A549 (cell line): Measurements from ENCODE around the gene GGCX. TPM values are rescaled to one million over a fixed set of nuclear protein-coding genes. Genes with fewer than 3 reads are reported as not detected.
A peak's percentile ranks its signal among the peaks of the same experiment; 100 is the strongest.

Experiments
- ATAC-seq, 2 experiments: fragments of 200-7000 bp in 1 of 2; fragments of >200 bp in 1 of 2; cut with Nextera tagmentation in 1 of 2; cut with Tn5 transposase in 1 of 2; 3 replicates each; pipeline versions ENCODE4 v1.8.0 to v1.9.1; 2018 to 2020; ENCODE audit warnings: mild to moderate bottlenecking in 1 of 2, moderate library complexity in 1 of 2
- CTCF ChIA-PET: fragments of 300-600 bp; sonication (Branson Sonifier 250); formaldehyde crosslinking; extraction: SDS; loops from one replicate; lab custom pipeline; 2021; ENCODE audit warnings: antibody characterized with exemption, inconsistent platforms; lab: Yijun Ruan, JAX
- POLR2A ChIA-PET: fragments of 350-600 bp; formaldehyde crosslinking; extraction: SDS; loops from one replicate; lab custom pipeline; 2021; ENCODE audit warnings: antibody characterized with exemption, inconsistent platforms; lab: Yijun Ruan, JAX
- DNase-seq, 2 experiments: peaks; one replicate each; pipeline versions ENCODE4 v3.0.0 to v3.0.0-alpha.2; 2011 to 2016; ENCODE audit warnings: low read depth in 1 of 2, low spot score in 1 of 2
- FAIRE-seq: peaks from 2 replicates; lab custom pipeline; 2011; peaks lifted over from hg19 to GRCh38; lab: Jason Lieb, UNC
- H3K27ac ChIP-seq, 2 experiments: fragments of >200 bp; sonication (Bioruptor Twin); formaldehyde crosslinking; 3 replicates each; pipeline ENCODE4 v1.5.1; 2016 to 2017
- H3K4me1 ChIP-seq: fragments of >200 bp; sonication (Bioruptor Twin); formaldehyde crosslinking; 3 replicates; pipeline ENCODE4 v1.6.1; 2016
- H3K4me2 ChIP-seq: fragments of >200 bp; sonication (Bioruptor Twin); formaldehyde crosslinking; 3 replicates; pipeline ENCODE4 v1.6.1; 2016
- H3K4me3 ChIP-seq: fragments of >200 bp; sonication (Bioruptor Twin); formaldehyde crosslinking; 3 replicates; pipeline ENCODE4 v1.5.1; 2016
- H3K9me3 ChIP-seq: fragments of >200 bp; sonication (Bioruptor Twin); formaldehyde crosslinking; 3 replicates; pipeline ENCODE4 v1.6.1; 2016
- BCL3 ChIP-seq: fragments of >200 bp; sonication (Bioruptor Twin); formaldehyde crosslinking; IDR thresholded peaks from 3 replicates; pipeline ENCODE4 v1.6.1; 2016
- BHLHE40 ChIP-seq: IDR thresholded peaks from 2 replicates; pipeline ENCODE4 v1.6.1; 2012; ENCODE audit warnings: low read depth, low read length, inconsistent platforms
- CBX2 ChIP-seq: fragments of 200-600 bp; sonication (generic); IDR thresholded peaks from 2 replicates; pipeline ENCODE4 v1.6.1; 2016; ENCODE audit warnings: low read depth, mild to moderate bottlenecking, borderline replicate concordance
- CEBPB ChIP-seq, 2 experiments: fragments of >200 bp in 1 of 2; sonication (Bioruptor Twin) in 1 of 2; formaldehyde crosslinking in 1 of 2; IDR thresholded peaks; 2 replicates each; pipeline ENCODE4 v1.6.1; 2012 to 2016
- EHMT2 ChIP-seq: fragments of 200-600 bp; sonication (generic); IDR thresholded peaks from 2 replicates; pipeline ENCODE4 v1.6.1; 2016; ENCODE audit warnings: antibody characterized with exemption, low read depth, mild to moderate bottlenecking, moderate library complexity
- ESRRA ChIP-seq: fragments of 150-350 bp; IDR thresholded peaks from 2 replicates; pipeline ENCODE4 v1.6.1; 2014; ENCODE audit warnings: mild to moderate bottlenecking, low read length, borderline replicate concordance
- HOXB5 ChIP-seq: fragments of 250-450 bp; sonication (Bioruptor Pico); IDR thresholded peaks from 2 replicates; pipeline ENCODE4 v1.5.0; 2020; ENCODE audit warnings: mild to moderate bottlenecking, moderate library complexity
- JUNB ChIP-seq: fragments of >200 bp; sonication (Bioruptor Twin); formaldehyde crosslinking; IDR thresholded peaks from 2 replicates; pipeline ENCODE4 v1.6.1; 2016
- KDM5A ChIP-seq: fragments of 200-600 bp; sonication (generic); IDR thresholded peaks from 2 replicates; pipeline ENCODE4 v1.6.1; 2016; ENCODE audit warnings: antibody characterized with exemption, mild to moderate bottlenecking
- MAFK ChIP-seq: fragments of 450-650 bp; IDR thresholded peaks from 2 replicates; pipeline ENCODE4 v1.6.1; 2014; ENCODE audit not compliant: partially characterized antibody
- MAZ ChIP-seq: fragments of 150-350 bp; IDR thresholded peaks from 2 replicates; pipeline ENCODE4 v1.6.1; 2014; ENCODE audit warnings: antibody characterized with exemption, low read depth, low read length, borderline replicate concordance
- MYC ChIP-seq: IDR thresholded peaks from 2 replicates; pipeline ENCODE4 v1.6.1; 2012; ENCODE audit warnings: mild to moderate bottlenecking, inconsistent platforms, low read length, improper control_type of control experiment, borderline replicate concordance
- NFE2L2 ChIP-seq: fragments of 150-350 bp; conservative IDR thresholded peaks from 2 replicates; pipeline ENCODE4 v1.6.1; 2014; ENCODE audit warnings: low read length
- PHF8 ChIP-seq: fragments of 200-600 bp; sonication (generic); IDR thresholded peaks from 2 replicates; pipeline ENCODE4 v1.6.1; 2016; ENCODE audit warnings: low read depth, mild to moderate bottlenecking, antibody characterized with exemption, moderate library complexity, borderline replicate concordance
- POLR2A ChIP-seq: IDR thresholded peaks from 2 replicates; pipeline ENCODE4 v1.6.1; 2012; ENCODE audit warnings: mild to moderate bottlenecking, low read length
- POLR2AphosphoS2 ChIP-seq: conservative IDR thresholded peaks from 2 replicates; pipeline ENCODE4 v1.6.1; 2012; ENCODE audit warnings: low read length, improper control_type of control experiment, inconsistent platforms
- RCOR1 ChIP-seq: fragments of 150-350 bp; IDR thresholded peaks from 2 replicates; pipeline ENCODE4 v1.6.1; 2014; ENCODE audit warnings: antibody characterized with exemption, low read length, low read depth
- RNF2 ChIP-seq: fragments of 200-600 bp; sonication (generic); IDR thresholded peaks from 2 replicates; pipeline ENCODE4 v1.6.1; 2016; ENCODE audit warnings: low read depth, mild to moderate bottlenecking, antibody characterized with exemption, moderate library complexity, borderline replicate concordance
- WGBS: methylation state at CpG from one replicate; pipeline ENCODE4 v1.1.6; 2017; ENCODE audit errors: missing lambda C conversion rate; 5-methylcytosine and 5-hydroxymethylcytosine counted together
- polyA plus RNA-seq, 4 experiments: library from polyadenylated mRNA; depleted of rRNA in 3 of 4; stranded (reverse); fragments of >200 nt; fragmentation: RNase III in 1 of 4; extraction: RNeasy Plus Mini Kit Qiagen cat#74134 plus additional on column Dnase treatment in 1 of 4; gene quantifications; 2 replicates in 3 of 4; 3 replicates in 1 of 4; pipeline ENCODE4 v1.2.3, GENCODE V29; 2011 to 2017
- TF ChIP-seq, protein P1 (sequence below): fragments of >200 bp; sonication (Bioruptor Twin); formaldehyde crosslinking; IDR thresholded peaks from 3 replicates; pipeline ENCODE4 v1.5.1; 2016
- TF ChIP-seq, protein P2 (sequence below): fragments of 200-600 bp; sonication (generic); IDR thresholded peaks from 2 replicates; pipeline ENCODE4 v1.6.1; 2016; ENCODE audit warnings: antibody characterized with exemption, mild to moderate bottlenecking, moderate library complexity

GGCX gene
- polyA plus RNA-seq, 2 of the 4 experiments (the other 2 are of a cell fraction) = 39.0 to 55.1 TPM

- no peak for DNase-seq
- H3K4me3 ChIP-seq = no peak overlapping the region
- ATAC-seq = peak; percentile 16 to 22; a peak in 2 of 6 replicates
- H3K4me1 ChIP-seq = peaks cover 23% of the 10 kb centered on the region
- POLR2A ChIA-PET = interaction anchor here (0.8 to 2.8 kb wide), 5 partner anchors 15 to 105 kb away, joined by 3 to 31 read pairs (median 3); partner anchors contain the start of genes MAT2A and SH2D6
- H3K4me2 ChIP-seq = 0 out of 3 replicates have a peak overlapping the region, but pooled peaks have one; percentile 5
- no peak for FAIRE-seq
- TF ChIP-seq POLR2A (no peak), PHF8 (no peak), BHLHE40 (no peak), MAFK (no peak), ESRRA (no peak), MAZ (no peak), HOXB5 (CRISPR knock-in tag) (no peak), BCL3 (no peak), POLR2AphosphoS2 (no peak), RNF2 (no peak), CBX2 (no peak), EHMT2 (no peak), JUNB (no peak), CEBPB (IDR thresholded peaks at IDR 0.05) (no peak), MYC (no peak), NFE2L2 (no peak), KDM5A (no peak), RCOR1 (no peak)
- TF ChIP-seq, protein P1, sequence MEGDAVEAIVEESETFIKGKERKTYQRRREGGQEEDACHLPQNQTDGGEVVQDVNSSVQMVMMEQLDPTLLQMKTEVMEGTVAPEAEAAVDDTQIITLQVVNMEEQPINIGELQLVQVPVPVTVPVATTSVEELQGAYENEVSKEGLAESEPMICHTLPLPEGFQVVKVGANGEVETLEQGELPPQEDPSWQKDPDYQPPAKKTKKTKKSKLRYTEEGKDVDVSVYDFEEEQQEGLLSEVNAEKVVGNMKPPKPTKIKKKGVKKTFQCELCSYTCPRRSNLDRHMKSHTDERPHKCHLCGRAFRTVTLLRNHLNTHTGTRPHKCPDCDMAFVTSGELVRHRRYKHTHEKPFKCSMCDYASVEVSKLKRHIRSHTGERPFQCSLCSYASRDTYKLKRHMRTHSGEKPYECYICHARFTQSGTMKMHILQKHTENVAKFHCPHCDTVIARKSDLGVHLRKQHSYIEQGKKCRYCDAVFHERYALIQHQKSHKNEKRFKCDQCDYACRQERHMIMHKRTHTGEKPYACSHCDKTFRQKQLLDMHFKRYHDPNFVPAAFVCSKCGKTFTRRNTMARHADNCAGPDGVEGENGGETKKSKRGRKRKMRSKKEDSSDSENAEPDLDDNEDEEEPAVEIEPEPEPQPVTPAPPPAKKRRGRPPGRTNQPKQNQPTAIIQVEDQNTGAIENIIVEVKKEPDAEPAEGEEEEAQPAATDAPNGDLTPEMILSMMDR = no peak
- TF ChIP-seq, protein P2, sequence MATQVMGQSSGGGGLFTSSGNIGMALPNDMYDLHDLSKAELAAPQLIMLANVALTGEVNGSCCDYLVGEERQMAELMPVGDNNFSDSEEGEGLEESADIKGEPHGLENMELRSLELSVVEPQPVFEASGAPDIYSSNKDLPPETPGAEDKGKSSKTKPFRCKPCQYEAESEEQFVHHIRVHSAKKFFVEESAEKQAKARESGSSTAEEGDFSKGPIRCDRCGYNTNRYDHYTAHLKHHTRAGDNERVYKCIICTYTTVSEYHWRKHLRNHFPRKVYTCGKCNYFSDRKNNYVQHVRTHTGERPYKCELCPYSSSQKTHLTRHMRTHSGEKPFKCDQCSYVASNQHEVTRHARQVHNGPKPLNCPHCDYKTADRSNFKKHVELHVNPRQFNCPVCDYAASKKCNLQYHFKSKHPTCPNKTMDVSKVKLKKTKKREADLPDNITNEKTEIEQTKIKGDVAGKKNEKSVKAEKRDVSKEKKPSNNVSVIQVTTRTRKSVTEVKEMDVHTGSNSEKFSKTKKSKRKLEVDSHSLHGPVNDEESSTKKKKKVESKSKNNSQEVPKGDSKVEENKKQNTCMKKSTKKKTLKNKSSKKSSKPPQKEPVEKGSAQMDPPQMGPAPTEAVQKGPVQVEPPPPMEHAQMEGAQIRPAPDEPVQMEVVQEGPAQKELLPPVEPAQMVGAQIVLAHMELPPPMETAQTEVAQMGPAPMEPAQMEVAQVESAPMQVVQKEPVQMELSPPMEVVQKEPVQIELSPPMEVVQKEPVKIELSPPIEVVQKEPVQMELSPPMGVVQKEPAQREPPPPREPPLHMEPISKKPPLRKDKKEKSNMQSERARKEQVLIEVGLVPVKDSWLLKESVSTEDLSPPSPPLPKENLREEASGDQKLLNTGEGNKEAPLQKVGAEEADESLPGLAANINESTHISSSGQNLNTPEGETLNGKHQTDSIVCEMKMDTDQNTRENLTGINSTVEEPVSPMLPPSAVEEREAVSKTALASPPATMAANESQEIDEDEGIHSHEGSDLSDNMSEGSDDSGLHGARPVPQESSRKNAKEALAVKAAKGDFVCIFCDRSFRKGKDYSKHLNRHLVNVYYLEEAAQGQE = no peak
- 75% methylated on average over 5 of the region's 5 CpGs for WGBS
- no peaks in the 10 kb centered on the region for H3K9me3 ChIP-seq
- CTCF ChIA-PET = interaction anchor here (0.5 to 15.1 kb wide), 8 partner anchors 11 to 134 kb away, joined by 3 to 145 read pairs (median 4); partner anchors contain the start of gene MAT2A
- H3K27ac ChIP-seq = peak overlapping the region; percentile 18 to 65; a peak in 3 of 6 replicates
Measured at GRCh38 chr2:85523903-85524335, 37.4 kb downstream of the GGCX start.
